Immature natural killer cell (primary cell): ENCODE data around the gene OR10A3. TPM values are rescaled to one million over a fixed set of nuclear protein-coding genes. Genes with fewer than 3 reads are reported as not detected.

ENCODE experiments used
- DNase-seq, 3 donors: peaks; one replicate each; pipeline ENCODE4 v3.0.0; 2022; ENCODE audit warnings: mixed read lengths in 1 of 3
- H3K27ac Mint-ChIP-seq, 6 donors: one replicate each; pipeline ENCODE4 v1.8.0; 2020; ENCODE audit warnings: mixed read lengths in 6 of 6, mild to moderate bottlenecking in 5 of 6, inconsistent platforms in 4 of 6, moderate library complexity in 3 of 6
- H3K27me3 Mint-ChIP-seq, 3 donors: one replicate each; pipeline ENCODE4 v1.8.0; 2020 to 2021; ENCODE audit warnings: low read depth in 3 of 3, mild to moderate bottlenecking in 3 of 3, mixed read lengths in 3 of 3, moderate library complexity in 3 of 3, inconsistent platforms in 1 of 3
- H3K36me3 Mint-ChIP-seq, 3 donors: one replicate each; pipeline ENCODE4 v1.8.0; 2020; ENCODE audit warnings: mixed read lengths in 3 of 3, inconsistent platforms in 2 of 3, mild to moderate bottlenecking in 2 of 3
- H3K4me1 Mint-ChIP-seq, 2 donors: one replicate each; pipeline ENCODE4 v1.8.0; 2020; ENCODE audit warnings: inconsistent platforms in 2 of 2, mild to moderate bottlenecking in 2 of 2, mixed read lengths in 2 of 2, moderate library complexity in 1 of 2
- H3K4me3 Mint-ChIP-seq, 5 donors: one replicate each; pipeline ENCODE4 v1.8.0; 2020; ENCODE audit warnings: mild to moderate bottlenecking in 5 of 5, mixed read lengths in 5 of 5, inconsistent platforms in 3 of 5, moderate library complexity in 3 of 5
- H3K9me3 Mint-ChIP-seq, 6 donors: one replicate each; pipeline ENCODE4 v1.8.0; 2020; ENCODE audit warnings: mild to moderate bottlenecking in 6 of 6, mixed read lengths in 6 of 6, inconsistent platforms in 4 of 6, moderate library complexity in 3 of 6
- polyA plus RNA-seq, 3 donors: library from polyadenylated mRNA; unstranded; fragments of 300-500 nt; fragmentation: Illumina TruSeq; gene quantifications; one replicate each; pipeline ENCODE4 v1.2.3, GENCODE V29; 2021

Gene OR10A3
- polyA plus RNA-seq, 3 donors from 2014 or later: not detected

DNA sequence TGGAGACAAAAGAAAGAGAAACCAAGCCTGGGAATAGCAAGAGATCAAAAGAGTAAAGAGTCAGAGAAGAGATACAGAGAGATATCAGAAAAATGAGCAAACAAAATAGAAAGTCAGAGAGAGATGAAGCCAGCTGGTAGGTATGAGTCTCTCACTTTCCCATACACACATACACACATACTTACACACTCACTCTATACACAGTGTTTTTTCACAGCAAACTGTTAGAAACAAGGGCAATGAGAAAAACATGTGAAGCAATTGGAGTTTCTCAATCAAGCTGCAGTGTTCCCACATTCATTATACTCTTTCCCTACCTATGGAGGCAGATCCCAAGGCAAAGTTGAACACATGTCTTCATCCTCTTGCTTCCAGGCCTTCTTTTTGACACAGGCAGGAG is 26.3 kb upstream of the OR10A3 start:
- H3K27me3 Mint-ChIP-seq: peaks cover 4 to 12% (median 4%) of the 10 kb centered on the region in 3 donors
- H3K27ac Mint-ChIP-seq: no peak overlapping the region
- no peak for DNase-seq
- no peak overlapping the region for H3K4me3 Mint-ChIP-seq
- H3K36me3 Mint-ChIP-seq: no peaks in the 10 kb centered on the region
- no peaks in the 10 kb centered on the region for H3K4me1 Mint-ChIP-seq
- H3K9me3 Mint-ChIP-seq: no peaks in the 10 kb centered on the region

- no peak overlapping the region for H3K27ac Mint-ChIP-seq
- H3K36me3 Mint-ChIP-seq: no peaks in the 10 kb centered on the region
- H3K4me1 Mint-ChIP-seq: no peaks in the 10 kb centered on the region
- H3K4me3 Mint-ChIP-seq: no peak overlapping the region
- DNase-seq: no peak
- H3K9me3 Mint-ChIP-seq: no peaks in the 10 kb centered on the region
- H3K27me3 Mint-ChIP-seq: peaks cover 4 to 12% (median 4%) of the 10 kb centered on the region in 3 donors
These were observed 25.6 kb upstream of the OR10A3 start for GRCh38 chr11:7967097-7967496.

DNA sequence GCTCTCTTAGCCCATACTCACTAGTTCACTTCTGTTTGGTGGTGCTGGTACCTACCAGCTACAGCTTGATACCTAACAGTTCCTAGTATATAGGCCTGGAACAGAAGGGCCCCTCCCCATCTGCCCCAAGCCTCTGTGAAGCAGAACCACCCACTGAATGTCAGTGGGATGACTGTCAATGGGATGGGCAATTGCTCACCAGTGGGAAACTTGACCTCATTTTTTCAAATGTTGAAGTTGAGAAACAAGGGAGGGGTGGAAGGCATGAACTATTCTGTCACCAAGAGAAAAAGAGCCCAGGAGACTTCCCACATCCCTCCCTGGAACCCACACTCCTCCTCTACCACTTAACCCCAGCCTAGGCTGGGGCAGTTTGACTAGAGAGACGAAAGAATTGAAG is 23.9 kb upstream of the OR10A3 start, which contains the start of gene NLRP10:
Gene NLRP10 (minus strand): TSS at position 62 of the 400 bp plus-strand sequence. CDS start 1,952 bp downstream, outside the sequence.
- Mint-ChIP-seq H3K27ac (no peak within 1 kb of the TSS), H3K4me1 (no peaks in the 10 kb centered on the region), H3K4me3 (no peak within 1 kb of the TSS), H3K9me3 (no peaks in the 10 kb centered on the region), H3K36me3 (no peaks in the 10 kb centered on the region), H3K27me3 (peaks cover 4 to 15% (median 4%) of the 10 kb centered on the region in 3 donors)
- DNase-seq: no peak

DNA sequence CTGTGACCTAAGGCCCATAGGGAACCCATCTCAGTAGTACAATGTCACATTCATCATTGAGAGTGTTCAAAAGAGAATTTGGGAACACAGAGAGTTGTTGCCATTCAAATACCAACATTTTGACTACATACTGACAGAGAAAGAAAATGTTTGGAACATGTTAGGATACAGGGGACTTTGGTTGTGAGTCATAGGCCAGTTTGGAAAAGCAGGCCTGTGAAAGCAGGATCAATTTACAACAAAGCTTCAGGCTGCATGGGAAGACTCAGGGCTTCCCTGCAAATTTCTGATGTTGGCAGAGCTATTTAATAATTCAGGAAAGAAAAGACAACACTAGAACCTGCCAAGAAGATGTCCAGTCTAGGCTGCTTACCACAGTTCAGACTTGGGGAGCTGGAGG is 23.4 kb upstream of the OR10A3 start:
- H3K27ac Mint-ChIP-seq: no peak overlapping the region
- no peak for DNase-seq
- H3K27me3 Mint-ChIP-seq: peaks cover 4 to 15% (median 4%) of the 10 kb centered on the region in 3 donors
- H3K36me3 Mint-ChIP-seq: no peaks in the 10 kb centered on the region
- H3K9me3 Mint-ChIP-seq: no peaks in the 10 kb centered on the region
- no peak overlapping the region for H3K4me3 Mint-ChIP-seq
- no peaks in the 10 kb centered on the region for H3K4me1 Mint-ChIP-seq

- Mint-ChIP-seq H3K27me3 (peaks cover 4 to 15% (median 4%) of the 10 kb centered on the region in 3 donors), H3K9me3 (no peaks in the 10 kb centered on the region), H3K4me1 (no peaks in the 10 kb centered on the region), H3K4me3 (no peak overlapping the region), H3K27ac (no peak overlapping the region), H3K36me3 (no peaks in the 10 kb centered on the region)
- DNase-seq: no peak
These were observed 22.8 kb upstream of the OR10A3 start for GRCh38 chr11:7964261-7964660.

GRCh38 chr11:7955191-7955590 is 13.7 kb upstream of the OR10A3 start:
- H3K27me3 Mint-ChIP-seq: peaks cover 0 to 5% (median 0%) of the 10 kb centered on the region in 3 donors
- H3K27ac Mint-ChIP-seq: no peak overlapping the region
- DNase-seq: no peak
- no peaks in the 10 kb centered on the region for H3K4me1 Mint-ChIP-seq
- no peaks in the 10 kb centered on the region for H3K36me3 Mint-ChIP-seq
- H3K9me3 Mint-ChIP-seq: no peaks in the 10 kb centered on the region
- H3K4me3 Mint-ChIP-seq: no peak overlapping the region

- no peaks in the 10 kb centered on the region for H3K36me3 Mint-ChIP-seq
- H3K4me1 Mint-ChIP-seq: no peaks in the 10 kb centered on the region
- H3K9me3 Mint-ChIP-seq: no peaks in the 10 kb centered on the region
- H3K27me3 Mint-ChIP-seq: peaks cover 0 to 3% (median 0%) of the 10 kb centered on the region in 3 donors
- no peak overlapping the region for H3K27ac Mint-ChIP-seq
- no peak overlapping the region for H3K4me3 Mint-ChIP-seq
- no peak for DNase-seq
These were observed 8.4 kb upstream of the OR10A3 start for GRCh38 chr11:7949934-7950333.

GRCh38 chr11:7944123-7944522 is 2.6 kb upstream of the OR10A3 start:
- Mint-ChIP-seq H3K9me3 (peaks cover 11 to 22% (median 19%) of the 10 kb centered on the region in 6 donors), H3K27ac (no peak overlapping the region), H3K27me3 (peaks cover 2 to 6% (median 4%) of the 10 kb centered on the region in 3 donors), H3K4me3 (no peak overlapping the region), H3K36me3 (peaks cover 0 to 4% (median 0%) of the 10 kb centered on the region in 3 donors), H3K4me1 (no peaks in the 10 kb centered on the region)
- no peak for DNase-seq

DNA sequence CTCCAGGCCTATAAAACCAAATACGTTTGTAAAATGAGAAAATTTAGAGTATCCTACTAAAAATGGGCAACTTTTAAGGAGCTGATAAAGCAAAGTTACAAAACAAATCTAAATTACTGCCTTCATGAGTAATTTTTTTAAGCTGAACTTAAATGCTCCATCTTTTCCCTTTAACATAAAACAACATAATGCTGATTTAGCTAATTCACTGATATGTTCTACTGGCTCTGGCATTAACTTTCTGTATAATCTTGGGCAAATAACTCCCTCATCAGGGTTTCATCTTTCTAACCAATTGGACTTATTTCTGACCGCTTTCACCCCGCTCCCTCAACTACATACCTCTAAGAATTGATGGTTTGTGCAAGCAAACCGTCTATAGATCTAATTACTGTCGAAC is 362 bp downstream of the OR10A3 start:
- no peak overlapping the region for H3K27ac Mint-ChIP-seq

GRCh38 chr11:7936615-7937014 is 4.9 kb downstream of the OR10A3 start:
- H3K4me3 Mint-ChIP-seq: no peak overlapping the region
- no peaks in the 10 kb centered on the region for H3K4me1 Mint-ChIP-seq
- H3K9me3 Mint-ChIP-seq: peaks cover 0 to 7% (median 0%) of the 10 kb centered on the region in 6 donors
- no peaks in the 10 kb centered on the region for H3K36me3 Mint-ChIP-seq
- H3K27me3 Mint-ChIP-seq: peaks cover 0 to 3% (median 0%) of the 10 kb centered on the region in 3 donors
- no peak overlapping the region for H3K27ac Mint-ChIP-seq
- DNase-seq: no peak

More for the DNA sequence above, 362 bp downstream of the OR10A3 start:
- no peaks in the 10 kb centered on the region for H3K4me1 Mint-ChIP-seq
- H3K4me3 Mint-ChIP-seq: no peak overlapping the region
- peaks cover 14 to 22% (median 19%) of the 10 kb centered on the region in 6 donors for H3K9me3 Mint-ChIP-seq
- DNase-seq: no peak
- H3K27me3 Mint-ChIP-seq: peaks cover 2 to 6% (median 4%) of the 10 kb centered on the region in 3 donors
- peaks cover 0 to 4% (median 0%) of the 10 kb centered on the region in 3 donors for H3K36me3 Mint-ChIP-seq

- Mint-ChIP-seq H3K27ac (no peak within 1 kb of the TSS), H3K4me3 (no peak within 1 kb of the TSS), H3K36me3 (no peaks in the 10 kb centered on the region), H3K27me3 (peaks cover 0 to 2% (median under 1%) of the 10 kb centered on the region in 3 donors), H3K4me1 (no peaks in the 10 kb centered on the region), H3K9me3 (peaks cover 0 to 3% (median 0%) of the 10 kb centered on the region in 6 donors)
- no peak for DNase-seq
These were observed 10.3 kb downstream of the OR10A3 start, which contains the start of gene OR10A6 for GRCh38 chr11:7931168-7931567. TSS of gene OR10A6 (minus strand) at chr11:7931268. CDS start at chr11:7928662, 2,606 bp downstream.

DNA sequence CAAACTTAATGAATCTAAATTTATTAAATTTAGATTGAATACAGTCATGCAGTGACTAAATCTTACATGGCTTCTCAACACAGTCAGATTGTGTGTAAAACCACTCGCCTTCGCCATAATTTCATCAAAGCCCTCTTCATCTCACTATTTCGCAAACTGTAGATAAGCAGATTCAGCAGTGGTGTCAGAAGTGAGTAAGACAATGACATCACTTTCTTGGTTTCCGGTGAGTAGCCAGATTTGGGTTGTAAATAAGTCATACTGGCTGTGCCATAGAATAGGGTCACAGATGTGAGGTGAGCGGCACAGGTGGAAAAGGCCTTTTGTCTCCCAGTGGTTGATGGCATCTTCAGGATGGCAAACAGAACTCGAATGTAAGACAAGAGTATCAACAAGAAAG is 13.9 kb downstream of the OR10A3 start:
- Mint-ChIP-seq H3K4me3 (no peak overlapping the region), H3K9me3 (peaks cover 0 to 2% (median 0%) of the 10 kb centered on the region in 6 donors), H3K4me1 (no peaks in the 10 kb centered on the region), H3K36me3 (no peaks in the 10 kb centered on the region), H3K27me3 (peaks cover 0 to 2% (median 2%) of the 10 kb centered on the region in 3 donors), H3K27ac (no peak overlapping the region)
- no peak for DNase-seq

DNA sequence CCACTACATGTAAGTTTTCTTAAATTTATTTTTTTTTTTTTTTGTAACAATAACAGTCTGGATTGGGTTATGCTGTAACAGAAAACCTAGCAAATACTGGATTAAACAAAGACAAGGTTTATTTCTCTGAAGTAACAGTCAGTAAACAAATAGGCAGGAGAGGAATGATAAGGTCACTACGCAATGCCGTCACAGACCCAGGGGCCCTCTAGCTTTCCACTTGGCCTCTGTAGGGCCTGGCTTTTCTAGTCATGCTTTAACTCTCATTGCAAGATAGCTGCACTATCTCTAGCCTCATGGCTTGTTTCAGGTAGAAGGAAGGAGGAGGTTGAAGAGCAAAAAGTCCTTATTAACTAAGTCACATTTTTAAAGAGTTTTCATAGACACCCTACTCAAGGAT is 17.0 kb downstream of the OR10A3 start:
- H3K36me3 Mint-ChIP-seq: no peaks in the 10 kb centered on the region
- no peaks in the 10 kb centered on the region for H3K4me1 Mint-ChIP-seq
- no peak for DNase-seq
- peaks cover 0 to 2% (median 0%) of the 10 kb centered on the region in 6 donors for H3K9me3 Mint-ChIP-seq
- H3K4me3 Mint-ChIP-seq: no peak overlapping the region
- H3K27ac Mint-ChIP-seq: no peak overlapping the region
- peaks cover 0 to 2% (median 2%) of the 10 kb centered on the region in 3 donors for H3K27me3 Mint-ChIP-seq

DNA sequence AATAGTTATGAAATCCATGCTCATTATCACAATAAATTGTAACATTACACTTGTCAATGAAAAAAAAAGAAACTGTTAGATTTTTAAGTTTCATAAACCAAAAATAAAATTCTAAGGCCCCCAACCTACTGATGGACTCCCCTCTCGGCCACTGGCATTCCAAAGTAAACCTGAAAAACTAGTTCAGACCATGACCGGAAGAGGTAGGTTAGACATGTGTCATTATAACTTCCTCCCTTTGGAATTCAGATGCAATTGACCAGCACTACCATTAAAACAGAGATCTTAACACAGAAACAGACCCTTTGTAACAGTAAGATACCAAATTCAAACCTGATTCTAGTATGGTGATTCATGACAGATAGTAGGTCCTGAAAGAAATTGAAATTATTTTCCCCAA is 23.4 kb downstream of the OR10A3 start:
- Mint-ChIP-seq H3K36me3 (no peaks in the 10 kb centered on the region), H3K4me3 (no peak overlapping the region), H3K4me1 (no peaks in the 10 kb centered on the region), H3K9me3 (peaks cover 0 to 2% (median 0%) of the 10 kb centered on the region in 6 donors), H3K27ac (no peak overlapping the region), H3K27me3 (peaks cover 0 to 2% (median 0%) of the 10 kb centered on the region in 3 donors)
- DNase-seq: no peak

GRCh38 chr11:7911011-7911410 is 30.5 kb downstream of the OR10A3 start:
- Mint-ChIP-seq H3K27me3 (peaks cover 0 to 2% (median 1%) of the 10 kb centered on the region in 3 donors), H3K27ac (no peak overlapping the region), H3K36me3 (no peaks in the 10 kb centered on the region)

More at GRCh38 chr11:7911011-7911410, 30.5 kb downstream of the OR10A3 start:
- no peaks in the 10 kb centered on the region for H3K9me3 Mint-ChIP-seq
- no peak for DNase-seq
- no peak overlapping the region for H3K4me3 Mint-ChIP-seq
- no peaks in the 10 kb centered on the region for H3K4me1 Mint-ChIP-seq
